GM23338 (cell line): Measurements from ENCODE around the gene CYB5R4. TPM values are rescaled to one million over a fixed set of nuclear protein-coding genes. Genes with fewer than 3 reads are reported as not detected.

ENCODE experiments used
- ATAC-seq: fragments of 200-7000 bp; cut with Tn5 transposase; 3 replicates; pipeline ENCODE4 v1.9.1; 2020
- DNase-seq: peaks from one replicate; pipeline ENCODE4 v3.0.0-alpha.2; 2015; ENCODE audit warnings: low spot score
- H2AFZ ChIP-seq: fragments of 200-600 bp; sonication (generic); 2 replicates; pipeline ENCODE4 v1.8.0; 2016; ENCODE audit warnings: antibody characterized with exemption, mild to moderate bottlenecking, moderate library complexity
- H3F3A ChIP-seq: fragments of 200-600 bp; sonication (generic); replicated peaks from 2 replicates; pipeline ENCODE4 v1.8.0; 2017; ENCODE audit warnings: antibody characterized with exemption, mixed run types, low read depth
- H3K27ac ChIP-seq: fragments of 200-600 bp; sonication (generic); 2 replicates; pipeline ENCODE4 v1.6.1; 2016; ENCODE audit warnings: low read depth
- H3K27me3 ChIP-seq: fragments of 200-600 bp; sonication (generic); 2 replicates; pipeline ENCODE4 v1.8.0; 2016; ENCODE audit warnings: mild to moderate bottlenecking, mixed run types, moderate library complexity; ENCODE audit not compliant: insufficient read depth
- H3K36me3 ChIP-seq: fragments of 200-600 bp; sonication (generic); 2 replicates; pipeline ENCODE4 v1.8.0; 2016; ENCODE audit warnings: mild to moderate bottlenecking; ENCODE audit not compliant: insufficient read depth
- H3K4me1 ChIP-seq: fragments of 200-600 bp; sonication (generic); 2 replicates; pipeline ENCODE4 v1.8.0; 2016; ENCODE audit warnings: mild to moderate bottlenecking, moderate library complexity; ENCODE audit not compliant: insufficient read depth
- H3K4me2 ChIP-seq: fragments of 200-600 bp; sonication (generic); 2 replicates; pipeline ENCODE4 v1.7.1; 2017; ENCODE audit warnings: mixed run types
- H3K4me3 ChIP-seq: fragments of 200-600 bp; sonication (generic); 2 replicates; pipeline ENCODE4 v1.6.1; 2016; ENCODE audit warnings: mixed run types
- H3K79me2 ChIP-seq: fragments of 200-600 bp; sonication (generic); replicated peaks from 2 replicates; pipeline ENCODE4 v1.8.0; 2017; ENCODE audit warnings: mild to moderate bottlenecking; ENCODE audit not compliant: insufficient read depth
- H3K9me2 ChIP-seq: fragments of 200-600 bp; sonication (generic); 2 replicates; pipeline ENCODE4 v1.8.0; 2017; ENCODE audit not compliant: insufficient read depth
- H4K20me1 ChIP-seq: fragments of 200-600 bp; sonication (generic); replicated peaks from 2 replicates; pipeline ENCODE4 v1.8.0; 2017; ENCODE audit warnings: mild to moderate bottlenecking; ENCODE audit not compliant: insufficient read depth
- H3K27ac Mint-ChIP-seq: 2 replicates; pipeline ENCODE4 v1.8.0; 2020; ENCODE audit warnings: inconsistent platforms, mild to moderate bottlenecking, moderate library complexity, mixed read lengths
- H3K27me3 Mint-ChIP-seq: 3 replicates; pipeline ENCODE4 v1.8.0; 2022; ENCODE audit warnings: low read depth, mild to moderate bottlenecking, moderate library complexity, mixed read lengths, inconsistent platforms; ENCODE audit not compliant: insufficient read depth, poor library complexity
- H3K36me3 Mint-ChIP-seq: 3 replicates; pipeline ENCODE4 v1.8.0; 2021; ENCODE audit warnings: low read depth, mild to moderate bottlenecking, inconsistent platforms, moderate library complexity, mixed read lengths
- H3K4me1 Mint-ChIP-seq: 3 replicates; pipeline ENCODE4 v1.8.0; 2020; ENCODE audit warnings: mild to moderate bottlenecking, inconsistent platforms, mixed read lengths
- H3K4me3 Mint-ChIP-seq: 3 replicates; pipeline ENCODE4 v1.8.0; 2021; ENCODE audit warnings: moderate library complexity, mild to moderate bottlenecking, inconsistent platforms, mixed read lengths
- H3K9me3 Mint-ChIP-seq: 3 replicates; pipeline ENCODE4 v1.8.0; 2020; ENCODE audit warnings: moderate library complexity, mild to moderate bottlenecking, inconsistent platforms, mixed read lengths
- CTCF ChIP-seq, 2 experiments: fragments of 200-600 bp in 1 of 2; sonication (generic) in 1 of 2; conservative IDR thresholded peaks; 2 replicates each; pipeline versions ENCODE4 v1.5.1 to v1.6.1; 2016 to 2017; ENCODE audit warnings: antibody characterized with exemption in 2 of 2, low read depth in 2 of 2, mild to moderate bottlenecking in 2 of 2, moderate library complexity in 1 of 2
- ETS1 ChIP-seq: IDR thresholded peaks from 2 replicates; pipeline ENCODE4 v1.6.1; 2016; ENCODE audit warnings: antibody characterized with exemption
- EZH2 ChIP-seq: fragments of 200-600 bp; sonication (generic); IDR thresholded peaks from one replicate; pipeline ENCODE4 v1.8.0; 2017; ENCODE audit warnings: antibody characterized with exemption, mild to moderate bottlenecking, low read depth; ENCODE audit not compliant: unreplicated experiment
- EZH2phosphoT487 ChIP-seq: fragments of 200-600 bp; sonication (generic); IDR thresholded peaks from one replicate; pipeline ENCODE4 v1.8.1; 2018; ENCODE audit warnings: antibody characterized with exemption; ENCODE audit not compliant: unreplicated experiment
- JUNB ChIP-seq: IDR thresholded peaks from one replicate; pipeline ENCODE4 v1.6.1; 2016; ENCODE audit warnings: antibody characterized with exemption; ENCODE audit not compliant: unreplicated experiment
- NANOG ChIP-seq: IDR thresholded peaks from 2 replicates; pipeline ENCODE4 v1.6.1; 2016; ENCODE audit warnings: antibody characterized with exemption, borderline replicate concordance
- POLR2AphosphoS5 ChIP-seq: IDR thresholded peaks from 2 replicates; pipeline ENCODE4 v1.6.1; 2016; ENCODE audit warnings: antibody characterized with exemption, low read depth
- STAT1 ChIP-seq: IDR thresholded peaks from one replicate; pipeline ENCODE4 v1.6.1; 2016; ENCODE audit warnings: antibody characterized with exemption; ENCODE audit not compliant: unreplicated experiment
- ZNF114 ChIP-seq: fragments of 250-450 bp; sonication (Bioruptor Pico); IDR thresholded peaks from 2 replicates; pipeline ENCODE4 v1.5.0; 2020; ENCODE audit warnings: mild to moderate bottlenecking, moderate library complexity
- ZNF462 ChIP-seq: fragments of 250-450 bp; sonication (Bioruptor Pico); IDR thresholded peaks from 2 replicates; pipeline ENCODE4 v1.5.0; 2020; ENCODE audit warnings: mild to moderate bottlenecking, moderate library complexity
- polyA plus RNA-seq: library from polyadenylated mRNA; unstranded; fragments of >200 nt; fragmentation: Nextera tagmentation; extraction: Ambion mirVana; gene quantifications from 2 replicates; pipeline ENCODE4 v1.2.1, GENCODE V29; 2016
- total RNA-seq: library from RNA; depleted of rRNA; stranded (reverse); fragments of >200 nt; shearing (Covaris generic); gene quantifications from 2 replicates; pipeline ENCODE4 v1.2.3, GENCODE V29; 2014

Gene CYB5R4
- total and polyA plus RNA-seq, 2 experiments from 2014 or later = 8.9 to 17.2 TPM

- Mint-ChIP-seq H3K4me3 (no peak overlapping the region), H3K9me3 (no peaks in the 10 kb centered on the region)
These were observed 51.8 kb downstream of the CYB5R4 start for GRCh38 chr6:83911278-83911677.

More at GRCh38 chr6:83911278-83911677, 51.8 kb downstream of the CYB5R4 start:
- no peaks in the 10 kb centered on the region for H3K27me3 ChIP-seq
- H3K27ac Mint-ChIP-seq = peak overlapping the region; percentile 44; the same call in 1 of the 2 replicates
- TF ChIP-seq STAT1 (no peak), ZNF462 (no peak), POLR2AphosphoS5 (no peak), EZH2phosphoT487 (no peak), ZNF114 (CRISPR knock-in tag) (no peak), EZH2 (no peak), JUNB (no peak), NANOG (no peak), ETS1 (no peak), CTCF (conservative IDR thresholded peaks at IDR 0.05; ENCODE audit: low read depth in 2 of 2) (no peak)
- 0 out of 2 replicates have a peak, but pooled peaks cover 15% of the 10 kb centered on the region for H3K79me2 ChIP-seq
- no peak overlapping the region for H3K4me3 ChIP-seq
- DNase-seq (no peak), ATAC-seq (no peak)
- H3K4me1 Mint-ChIP-seq = peaks cover 28% of the 10 kb centered on the region
- H2AFZ ChIP-seq = no peak overlapping the region
- no peak overlapping the region for H3K27ac ChIP-seq
- H4K20me1 ChIP-seq = no peaks in the 10 kb centered on the region
- no peaks in the 10 kb centered on the region for H3F3A ChIP-seq
- no peaks in the 10 kb centered on the region for H3K9me2 ChIP-seq
- no peaks in the 10 kb centered on the region for H3K27me3 Mint-ChIP-seq
- peaks cover 35% of the 10 kb centered on the region for H3K4me1 ChIP-seq
- no peak overlapping the region for H3K4me2 ChIP-seq
- H3K36me3 ChIP-seq = no peaks in the 10 kb centered on the region
- H3K36me3 Mint-ChIP-seq = no peaks in the 10 kb centered on the region
